ENCODE data around the gene CLGN. TPM values are rescaled to one million over a fixed set of nuclear protein-coding genes. Genes with fewer than 3 reads are reported as not detected.

The CLGN gene
- total and polyA plus RNA-seq, 2 of the 4 experiments (the other 2 are of a cell fraction), result 0.36 to 0.75 TPM

DNA sequence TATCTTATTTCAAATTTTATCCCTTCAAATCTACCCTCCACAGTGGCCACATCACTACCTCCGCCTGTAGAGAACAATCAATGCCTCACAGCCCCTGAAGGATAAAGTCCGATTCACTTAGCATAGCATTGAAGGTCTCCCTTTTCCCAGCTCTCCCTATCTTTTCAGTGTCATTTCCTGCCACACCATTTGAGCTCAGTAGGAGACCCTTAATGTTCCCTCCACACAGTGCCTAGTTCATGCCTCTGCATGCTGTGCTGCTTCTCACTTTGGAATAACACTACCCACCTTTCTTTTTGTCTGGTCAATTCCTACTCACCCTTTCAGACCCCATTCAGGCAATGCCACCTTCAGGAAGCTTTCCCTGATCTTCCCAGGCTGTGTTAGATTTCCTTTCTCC, 77.6 kb downstream of the CLGN start:
- CTCF ChIA-PET, result interaction anchor here (1.3 kb wide), 1 partner anchor 501 kb away, joined by 3 read pairs; no protein-coding TSS in a partner anchor
- in situ Hi-C loops (cut with MboI; ENCODE audit: low sequenced_read_pairs), result loop anchor here (10.0 to 25.0 kb wide), 3 partner anchors 335 to 787 kb away; partner anchors contain the start of gene RNF150
- no peaks in the 10 kb centered on the region for H3K9me3 ChIP-seq (ENCODE audit: control insufficient read depth, insufficient read depth, low read length)

More for the DNA sequence above, 77.6 kb downstream of the CLGN start:
- Histone ChIP-seq H4K5ac (ENCODE audit: low read depth, low read length) (no peak overlapping the region), H2BK20ac (ENCODE audit: low read depth, low read length) (no peak overlapping the region), H3K14ac (replicated peaks; ENCODE audit: low read depth, low read length) (no peak overlapping the region), H3K18ac (ENCODE audit: low read depth, low read length) (no peak overlapping the region), H3K4me3 (ENCODE audit: insufficient read depth, low read depth, low read length) (no peak overlapping the region), H3K27ac (ENCODE audit: insufficient read depth, low read length) (no peak overlapping the region), H3K4ac (ENCODE audit: low read depth, low read length) (no peak overlapping the region), H3K4me2 (ENCODE audit: low read depth, low read length) (no peak overlapping the region), H3K56ac (ENCODE audit: extremely low read depth, insufficient read depth, low read length) (no peak overlapping the region), H2BK120ac (ENCODE audit: low read depth, low read length) (no peak overlapping the region), H3K9me1 (ENCODE audit: insufficient read depth, low read length) (no peaks in the 10 kb centered on the region), H3K23ac (ENCODE audit: low read depth, low read length) (no peak overlapping the region), H2BK5ac (ENCODE audit: low read depth, low read length, poor library complexity, severe bottlenecking) (no peak overlapping the region), H2BK15ac (ENCODE audit: low read depth, low read length) (no peak overlapping the region), H3K36me3 (ENCODE audit: control insufficient read depth, insufficient read depth, low read length) (no peaks in the 10 kb centered on the region), H3K4me1 (ENCODE audit: control insufficient read depth, insufficient read depth, low read length) (no peaks in the 10 kb centered on the region), H2AK9ac (replicated peaks; ENCODE audit: low read depth, low read length, poor library complexity) (no peak overlapping the region), H3K27me3 (ENCODE audit: control insufficient read depth, insufficient read depth, low read length) (peaks cover 24% of the 10 kb centered on the region), H3K9ac (ENCODE audit: low read depth, low read length) (no peak overlapping the region), H4K20me1 (ENCODE audit: insufficient read depth, low read length) (no peaks in the 10 kb centered on the region), H2AK5ac (ENCODE audit: low read depth, low read length) (no peak overlapping the region), H3K79me1 (ENCODE audit: low read depth in 1 of 2, low read length in 2 of 2) (no peaks in the 10 kb centered on the region), H4K91ac (ENCODE audit: insufficient read depth, low read depth, low read length) (no peak overlapping the region), H4K8ac (ENCODE audit: low read depth in 2 of 2, low read length in 2 of 2) (no peak overlapping the region), H2AFZ (replicated peaks; ENCODE audit: low read length, poor library complexity) (no peak overlapping the region)
- ATAC-seq (ENCODE audit: low read depth) (no peak), DNase-seq (no peak)
- dilution Hi-C loops (cut with HindIII; ENCODE audit: low sequenced_read_pairs, unreplicated experiment) (no loop called here), intact Hi-C loops (cut with micrococcal nuclease) (no loop called here)
- BruUV-seq (replicated peaks), result no TSS peak
- TF ChIP-seq SMC3 (IDR thresholded peaks at IDR 0.05; ENCODE audit: low read depth, low read length) (no peak), BHLHE40 (IDR thresholded peaks at IDR 0.05; ENCODE audit: low read depth, low read length) (no peak), RFX5 (IDR thresholded peaks at IDR 0.05; ENCODE audit: low read depth, low read length) (no peak), NFE2L2 (IDR thresholded peaks at IDR 0.05; ENCODE audit: low read depth, low read length) (no peak), CHD1 (IDR thresholded peaks at IDR 0.05; ENCODE audit: low read depth, low read length) (no peak), MAZ (IDR thresholded peaks at IDR 0.05; ENCODE audit: borderline replicate concordance, low read depth, low read length) (no peak), FOS (IDR thresholded peaks at IDR 0.05; ENCODE audit: low read depth, low read length) (no peak)
- TF ChIP-seq, protein P1, sequence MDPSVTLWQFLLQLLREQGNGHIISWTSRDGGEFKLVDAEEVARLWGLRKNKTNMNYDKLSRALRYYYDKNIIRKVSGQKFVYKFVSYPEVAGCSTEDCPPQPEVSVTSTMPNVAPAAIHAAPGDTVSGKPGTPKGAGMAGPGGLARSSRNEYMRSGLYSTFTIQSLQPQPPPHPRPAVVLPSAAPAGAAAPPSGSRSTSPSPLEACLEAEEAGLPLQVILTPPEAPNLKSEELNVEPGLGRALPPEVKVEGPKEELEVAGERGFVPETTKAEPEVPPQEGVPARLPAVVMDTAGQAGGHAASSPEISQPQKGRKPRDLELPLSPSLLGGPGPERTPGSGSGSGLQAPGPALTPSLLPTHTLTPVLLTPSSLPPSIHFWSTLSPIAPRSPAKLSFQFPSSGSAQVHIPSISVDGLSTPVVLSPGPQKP (IDR thresholded peaks at IDR 0.05; ENCODE audit: borderline replicate concordance, low read depth, low read length), result no peak
- TF ChIP-seq, protein P2, sequence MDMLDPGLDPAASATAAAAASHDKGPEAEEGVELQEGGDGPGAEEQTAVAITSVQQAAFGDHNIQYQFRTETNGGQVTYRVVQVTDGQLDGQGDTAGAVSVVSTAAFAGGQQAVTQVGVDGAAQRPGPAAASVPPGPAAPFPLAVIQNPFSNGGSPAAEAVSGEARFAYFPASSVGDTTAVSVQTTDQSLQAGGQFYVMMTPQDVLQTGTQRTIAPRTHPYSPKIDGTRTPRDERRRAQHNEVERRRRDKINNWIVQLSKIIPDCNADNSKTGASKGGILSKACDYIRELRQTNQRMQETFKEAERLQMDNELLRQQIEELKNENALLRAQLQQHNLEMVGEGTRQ (IDR thresholded peaks at IDR 0.05; ENCODE audit: low read depth, low read length), result no peak
- 75% methylated on average over 2 of the region's 2 CpGs; no CpG with 5 or more reads in 1 of the 2 experiments for WGBS, 2 experiments (ENCODE audit: extremely low coverage in 2 of 2, insufficient read length in 1 of 2)
- POLR2A ChIA-PET (ENCODE audit: unreplicated experiment), result no interaction called here

All from IMR-90 (cell line).